ENCODE results near the gene MTX1. TPM values are rescaled to one million over a fixed set of nuclear protein-coding genes. Genes with fewer than 3 reads are reported as not detected.
"Not testable (repeated sequence)": the region's sequence is repeated elsewhere in the genome, so short reads cannot be mapped to it uniquely, and the experiment has no call there.

The MTX1 gene
- total RNA-seq, 1 donor, result 16.1 TPM

GRCh38 chr1:155179112-155180031, 29.1 kb upstream of the MTX1 start:
- Histone ChIP-seq H3K4me1 (ENCODE audit: insufficient read depth, low read length) (peaks cover 16% of the 10 kb centered on the region), H3K9me3 (ENCODE audit: low read depth, low read length) (no peaks in the 10 kb centered on the region), H3K4me3 (ENCODE audit: low read length) (no peak overlapping the region), H3K27me3 (ENCODE audit: insufficient read depth, low read length) (no peaks in the 10 kb centered on the region)

- H3K9me3 ChIP-seq (ENCODE audit: low read depth, low read length), result no peaks in the 10 kb centered on the region
- no peak overlapping the region for H3K4me3 ChIP-seq (ENCODE audit: low read length)
- H3K4me1 ChIP-seq (ENCODE audit: insufficient read depth, low read length), result peaks cover 24% of the 10 kb centered on the region
- no peaks in the 10 kb centered on the region for H3K27me3 ChIP-seq (ENCODE audit: insufficient read depth, low read length)
Measured at GRCh38 chr1:155181371-155182051, 27.0 kb upstream of the MTX1 start.

GRCh38 chr1:155182052-155182550, 26.4 kb upstream of the MTX1 start:
- Histone ChIP-seq H3K4me3 (ENCODE audit: low read length) (no peak overlapping the region), H3K9me3 (ENCODE audit: low read depth, low read length) (no peaks in the 10 kb centered on the region), H3K4me1 (ENCODE audit: insufficient read depth, low read length) (peaks cover 18% of the 10 kb centered on the region), H3K27me3 (ENCODE audit: insufficient read depth, low read length) (no peaks in the 10 kb centered on the region)

GRCh38 chr1:155183775-155184221, 24.7 kb upstream of the MTX1 start:
- Histone ChIP-seq H3K9me3 (ENCODE audit: low read depth, low read length) (no peaks in the 10 kb centered on the region), H3K4me1 (ENCODE audit: insufficient read depth, low read length) (peaks cover 18% of the 10 kb centered on the region), H3K4me3 (ENCODE audit: low read length) (no peak overlapping the region), H3K27me3 (ENCODE audit: insufficient read depth, low read length) (no peaks in the 10 kb centered on the region)

DNA sequence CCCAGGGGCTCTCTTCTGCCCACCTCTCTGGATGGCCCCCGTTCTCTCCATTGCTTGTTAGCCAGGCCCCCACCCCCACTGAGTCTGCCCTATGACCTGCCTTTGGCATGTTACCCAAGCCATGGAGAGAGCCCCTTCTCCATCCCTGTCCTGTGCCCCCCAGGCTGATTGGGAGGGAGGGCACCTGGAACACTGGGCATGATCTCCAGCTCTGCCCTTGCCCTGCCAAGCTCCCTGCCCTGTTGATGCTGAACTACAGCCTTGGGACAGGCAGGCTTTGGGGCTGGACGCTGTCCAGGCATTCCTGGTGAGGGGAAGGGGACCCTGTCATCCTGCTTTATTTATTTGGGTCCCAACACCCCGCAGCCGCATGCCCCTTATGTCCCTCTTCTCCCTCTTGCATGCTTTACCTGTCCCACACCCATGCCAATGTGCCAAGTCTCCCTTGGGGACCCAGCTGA, 24.1 kb upstream of the MTX1 start:
- no peaks in the 10 kb centered on the region for H3K9me3 ChIP-seq (ENCODE audit: low read depth, low read length)
- H3K4me3 ChIP-seq (ENCODE audit: low read length), result no peak overlapping the region
- H3K4me1 ChIP-seq (ENCODE audit: insufficient read depth, low read length), result peaks cover 18% of the 10 kb centered on the region
- H3K27me3 ChIP-seq (ENCODE audit: insufficient read depth, low read length), result no peaks in the 10 kb centered on the region

DNA sequence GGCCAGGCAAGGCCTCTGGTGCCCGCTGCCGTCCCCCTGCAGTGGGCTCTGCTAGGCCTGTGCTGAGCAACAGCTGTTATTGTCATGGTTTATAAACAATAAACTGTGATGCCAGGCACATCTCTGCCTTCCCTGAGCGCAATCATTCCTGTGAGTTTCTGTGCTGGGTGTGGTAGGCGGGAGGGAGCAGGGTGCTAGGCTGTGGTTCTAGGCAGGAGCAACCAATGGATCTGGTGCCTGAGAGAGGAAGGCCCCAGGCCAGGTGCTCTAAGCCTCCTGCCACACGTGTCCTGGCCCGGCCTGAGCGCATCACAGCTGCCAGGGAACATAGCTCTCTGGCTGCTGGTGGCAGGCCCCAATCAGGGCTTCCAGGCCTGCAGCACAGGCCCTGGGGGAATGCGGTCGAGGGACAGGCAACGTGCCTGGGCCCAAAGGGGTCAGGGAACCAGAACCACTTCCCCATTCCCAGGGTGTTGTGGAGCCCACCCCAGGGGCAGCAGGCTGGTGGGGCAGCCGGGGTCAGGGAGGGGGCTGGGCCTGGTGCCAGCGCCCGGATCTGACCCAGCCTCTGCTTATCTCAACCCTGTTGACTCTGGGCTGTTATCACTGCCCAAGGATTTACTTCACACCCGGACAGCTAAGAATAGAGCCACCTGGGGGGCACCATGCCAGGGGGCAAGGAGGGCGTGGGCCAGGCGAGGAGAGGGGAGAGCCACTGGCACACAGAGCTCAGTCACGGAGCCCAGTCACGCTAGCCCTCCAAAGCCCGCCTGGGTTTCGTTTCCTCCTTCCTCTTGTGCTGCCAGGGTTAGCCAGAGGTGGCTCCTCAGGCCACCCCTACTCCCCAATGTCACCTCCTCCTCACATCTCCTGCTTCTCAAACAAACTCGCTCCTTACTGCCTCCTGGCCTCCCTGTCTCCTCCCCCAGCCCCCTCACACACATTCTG, 23.4 kb upstream of the MTX1 start:
- Histone ChIP-seq H3K27me3 (ENCODE audit: insufficient read depth, low read length) (no peaks in the 10 kb centered on the region), H3K4me3 (ENCODE audit: low read length) (no peak overlapping the region), H3K4me1 (ENCODE audit: insufficient read depth, low read length) (peaks cover 18% of the 10 kb centered on the region), H3K9me3 (ENCODE audit: low read depth, low read length) (no peaks in the 10 kb centered on the region)

GRCh38 chr1:155185783-155186066, 22.8 kb upstream of the MTX1 start:
- Histone ChIP-seq H3K4me3 (ENCODE audit: low read length) (no peak overlapping the region), H3K4me1 (ENCODE audit: insufficient read depth, low read length) (peaks cover 18% of the 10 kb centered on the region), H3K27me3 (ENCODE audit: insufficient read depth, low read length) (no peaks in the 10 kb centered on the region), H3K9me3 (ENCODE audit: low read depth, low read length) (no peaks in the 10 kb centered on the region)

DNA sequence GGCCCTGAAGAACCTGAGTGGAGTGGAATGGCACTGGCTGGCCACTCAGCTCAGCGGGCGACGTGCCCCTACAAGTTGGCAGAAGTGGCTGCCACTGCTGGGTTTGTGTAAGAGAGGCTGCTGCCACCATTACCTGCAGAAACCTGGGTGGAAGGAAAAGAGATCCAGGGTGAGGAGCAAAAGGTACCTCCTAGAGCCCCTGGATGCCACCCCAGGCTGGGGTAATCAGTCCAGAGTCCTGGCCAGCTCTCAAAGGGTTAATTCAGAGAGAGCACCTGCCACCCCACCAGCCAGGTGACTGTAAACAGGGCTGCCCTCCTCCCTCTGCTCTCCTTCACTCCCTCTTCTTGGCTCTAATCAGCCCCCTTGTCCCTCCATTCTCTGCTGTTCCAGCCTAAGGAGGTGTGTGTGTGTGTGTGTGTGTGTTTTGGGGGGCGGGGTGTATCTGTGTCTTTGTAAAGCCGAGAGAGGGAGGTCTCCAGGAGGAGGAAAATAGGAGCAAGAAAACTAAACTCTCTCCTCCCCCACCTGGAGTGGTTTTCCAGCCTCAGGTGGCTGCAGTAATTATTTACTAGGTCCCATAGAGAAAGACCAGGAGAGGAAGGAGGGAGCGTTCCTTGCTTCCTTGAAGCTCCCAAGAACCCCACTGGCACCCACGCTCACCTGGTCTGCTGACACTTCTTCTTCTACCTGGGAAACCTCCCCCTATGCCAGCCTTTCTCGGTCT, 22.3 kb upstream of the MTX1 start:
- Histone ChIP-seq H3K9me3 (ENCODE audit: low read depth, low read length) (no peaks in the 10 kb centered on the region), H3K4me3 (ENCODE audit: low read length) (no peak overlapping the region), H3K4me1 (ENCODE audit: insufficient read depth, low read length) (peaks cover 18% of the 10 kb centered on the region), H3K27me3 (ENCODE audit: insufficient read depth, low read length) (no peaks in the 10 kb centered on the region)

DNA sequence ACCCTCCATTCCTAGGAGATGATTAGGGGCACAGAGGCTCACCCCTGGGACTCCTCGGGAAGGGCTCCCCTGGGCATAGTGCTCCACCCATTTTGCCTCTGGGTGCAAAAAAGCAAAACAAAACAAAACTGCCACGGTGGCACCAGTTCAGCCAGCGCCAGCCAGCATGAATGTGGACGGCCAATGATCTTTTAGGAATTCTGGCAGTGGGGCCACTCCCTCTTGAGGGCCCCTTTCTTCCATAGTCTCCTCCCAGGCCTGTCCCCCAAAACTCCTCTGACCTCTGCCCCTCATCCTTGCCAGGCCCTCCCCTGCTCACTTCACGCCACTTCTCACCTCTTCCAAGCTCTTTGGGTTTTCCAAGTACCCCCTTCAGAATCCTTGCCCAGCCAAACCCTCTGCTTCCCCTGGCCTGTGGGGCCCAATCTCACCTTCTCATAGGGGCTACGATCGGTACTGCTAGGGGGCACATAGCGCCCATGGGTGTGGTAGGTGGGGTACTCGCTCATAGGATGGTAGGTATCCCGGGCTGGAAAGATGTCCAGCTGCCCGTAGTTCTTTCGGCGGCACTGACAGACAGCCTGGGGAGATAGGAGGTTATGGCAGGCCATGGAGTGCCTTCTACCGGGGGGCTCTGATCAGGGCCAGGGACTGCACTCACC, 21.6 kb upstream of the MTX1 start:
- Histone ChIP-seq H3K27me3 (ENCODE audit: insufficient read depth, low read length) (no peaks in the 10 kb centered on the region), H3K4me1 (ENCODE audit: insufficient read depth, low read length) (peaks cover 18% of the 10 kb centered on the region), H3K9me3 (ENCODE audit: low read depth, low read length) (no peaks in the 10 kb centered on the region), H3K4me3 (ENCODE audit: low read length) (no peak overlapping the region)

- H3K27me3 ChIP-seq (ENCODE audit: insufficient read depth, low read length), result no peaks in the 10 kb centered on the region
- H3K4me1 ChIP-seq (ENCODE audit: insufficient read depth, low read length), result peaks cover 21% of the 10 kb centered on the region
- H3K4me3 ChIP-seq (ENCODE audit: low read length), result no peak overlapping the region
- H3K9me3 ChIP-seq (ENCODE audit: low read depth, low read length), result no peaks in the 10 kb centered on the region
Measured at GRCh38 chr1:155187456-155187891, 21.0 kb upstream of the MTX1 start.

DNA sequence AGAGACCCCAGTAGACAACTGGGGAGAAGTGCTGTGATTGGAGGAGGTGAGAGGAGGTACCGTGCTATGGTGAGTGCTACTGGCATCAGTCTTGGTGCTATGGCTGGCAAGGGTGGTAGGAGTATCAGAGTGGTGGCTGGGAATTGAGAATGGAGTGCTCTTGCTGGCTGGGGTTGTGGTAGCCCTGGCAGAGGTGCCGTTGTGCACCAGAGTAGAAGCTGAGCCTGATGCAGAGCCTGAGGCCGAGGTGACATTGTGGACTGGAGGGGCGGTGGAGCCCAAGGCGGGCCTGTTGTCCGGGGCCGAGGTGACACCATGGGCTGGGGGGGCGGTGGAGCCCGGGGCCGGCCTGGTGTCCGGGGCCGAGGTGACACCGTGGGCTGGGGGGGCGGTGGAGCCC, 20.2 kb upstream of the MTX1 start:
- peaks cover 28% of the 10 kb centered on the region for H3K4me1 ChIP-seq (ENCODE audit: insufficient read depth, low read length)
- no peaks in the 10 kb centered on the region for H3K9me3 ChIP-seq (ENCODE audit: low read depth, low read length)
- H3K27me3 ChIP-seq (ENCODE audit: insufficient read depth, low read length), result no peaks in the 10 kb centered on the region
- H3K4me3 ChIP-seq (ENCODE audit: low read length), result no peak overlapping the region

- peaks cover 37% of the 10 kb centered on the region for H3K4me1 ChIP-seq (ENCODE audit: insufficient read depth, low read length)
- H3K9me3 ChIP-seq (ENCODE audit: low read depth, low read length); H3K4me3 ChIP-seq (ENCODE audit: low read length); H3K27me3 ChIP-seq (ENCODE audit: insufficient read depth, low read length): not testable (repeated sequence)
Measured at GRCh38 chr1:155189926-155190325, 18.6 kb upstream of the MTX1 start.

GRCh38 chr1:155191904-155192303, 16.6 kb upstream of the MTX1 start:
- Histone ChIP-seq H3K9me3 (ENCODE audit: low read depth, low read length) (no peaks in the 10 kb centered on the region), H3K4me3 (ENCODE audit: low read length) (no peak overlapping the region), H3K27me3 (ENCODE audit: insufficient read depth, low read length) (no peaks in the 10 kb centered on the region), H3K4me1 (ENCODE audit: insufficient read depth, low read length) (peaks cover 27% of the 10 kb centered on the region)
